Epithelial cell of proximal tubule (primary cell): ENCODE measurements around the gene LRATD1. TPM values are rescaled to one million over a fixed set of nuclear protein-coding genes. Genes with fewer than 3 reads are reported as not detected.
A peak's percentile ranks its signal among the peaks of the same experiment; 100 is the strongest.

Source experiments
- DNase-seq: peaks from one replicate; pipeline ENCODE4 v3.0.0-alpha.2; 2011; ENCODE audit warnings: low read depth
- H3K4me3 ChIP-seq: 2 replicates; pipeline ENCODE4 v1.5.1; 2011; ENCODE audit warnings: low read depth, mild to moderate bottlenecking, low read length
- total RNA-seq: library from RNA; depleted of rRNA; stranded (reverse); fragments of >200 nt; gene quantifications from 2 replicates; pipeline ENCODE4 v1.2.3, GENCODE V29; 2015
- TF ChIP-seq, protein P1 (sequence below): conservative IDR thresholded peaks from 2 replicates; pipeline ENCODE4 v1.5.1; 2012; ENCODE audit warnings: low read depth, mild to moderate bottlenecking, low read length

Gene LRATD1
- 14.1 and 14.2 TPM in 2 replicates for total RNA-seq

DNA sequence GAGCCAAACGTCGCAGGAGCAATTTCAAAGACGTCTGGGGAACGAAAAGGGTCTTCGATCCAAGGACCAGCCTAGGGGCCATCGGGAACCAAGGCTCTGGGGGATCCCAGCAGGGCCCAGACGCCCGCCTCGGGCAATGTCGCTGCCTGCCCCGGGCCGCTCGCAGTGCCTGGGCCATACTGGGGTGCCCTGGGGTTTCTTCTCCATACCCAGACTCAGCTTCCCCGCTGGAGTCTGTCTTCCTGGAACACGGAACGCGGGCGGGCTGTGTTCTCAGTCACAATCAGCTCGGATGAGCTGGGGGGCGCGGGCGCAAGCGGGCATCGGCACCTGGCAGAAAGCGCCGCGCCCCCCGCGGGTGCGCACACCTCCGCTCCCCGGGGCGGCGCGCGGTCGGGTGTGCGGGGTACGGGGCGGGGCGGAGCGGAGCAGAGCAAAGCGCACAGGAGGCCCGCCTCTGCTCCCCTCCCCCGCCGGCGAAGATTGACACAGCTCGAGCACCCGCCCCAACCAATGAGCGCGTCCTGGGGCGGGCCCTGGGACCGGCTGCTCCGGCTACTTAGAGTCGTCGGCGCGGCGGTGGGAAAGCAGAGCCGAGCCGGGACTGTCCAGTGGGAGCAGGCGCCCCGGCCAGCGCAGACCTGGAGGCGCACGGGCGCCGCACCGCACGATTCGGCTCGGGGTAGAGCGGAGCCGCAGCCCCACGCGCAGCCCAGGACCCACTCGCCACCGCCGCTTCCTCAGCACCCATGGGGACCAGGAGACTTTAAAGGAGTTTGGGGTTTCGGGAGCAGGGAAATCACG lies at the start of gene LRATD1:
LRATD1 (plus strand) TSS at position 585 of the 804 bp plus-strand sequence. CDS start 1,263 bp downstream, outside the sequence.
- DNase-seq: no peak
- TF ChIP-seq, protein P1, sequence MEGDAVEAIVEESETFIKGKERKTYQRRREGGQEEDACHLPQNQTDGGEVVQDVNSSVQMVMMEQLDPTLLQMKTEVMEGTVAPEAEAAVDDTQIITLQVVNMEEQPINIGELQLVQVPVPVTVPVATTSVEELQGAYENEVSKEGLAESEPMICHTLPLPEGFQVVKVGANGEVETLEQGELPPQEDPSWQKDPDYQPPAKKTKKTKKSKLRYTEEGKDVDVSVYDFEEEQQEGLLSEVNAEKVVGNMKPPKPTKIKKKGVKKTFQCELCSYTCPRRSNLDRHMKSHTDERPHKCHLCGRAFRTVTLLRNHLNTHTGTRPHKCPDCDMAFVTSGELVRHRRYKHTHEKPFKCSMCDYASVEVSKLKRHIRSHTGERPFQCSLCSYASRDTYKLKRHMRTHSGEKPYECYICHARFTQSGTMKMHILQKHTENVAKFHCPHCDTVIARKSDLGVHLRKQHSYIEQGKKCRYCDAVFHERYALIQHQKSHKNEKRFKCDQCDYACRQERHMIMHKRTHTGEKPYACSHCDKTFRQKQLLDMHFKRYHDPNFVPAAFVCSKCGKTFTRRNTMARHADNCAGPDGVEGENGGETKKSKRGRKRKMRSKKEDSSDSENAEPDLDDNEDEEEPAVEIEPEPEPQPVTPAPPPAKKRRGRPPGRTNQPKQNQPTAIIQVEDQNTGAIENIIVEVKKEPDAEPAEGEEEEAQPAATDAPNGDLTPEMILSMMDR: no peak
- H3K4me3 ChIP-seq: peak within 1 kb of the TSS; percentile 75

DNA sequence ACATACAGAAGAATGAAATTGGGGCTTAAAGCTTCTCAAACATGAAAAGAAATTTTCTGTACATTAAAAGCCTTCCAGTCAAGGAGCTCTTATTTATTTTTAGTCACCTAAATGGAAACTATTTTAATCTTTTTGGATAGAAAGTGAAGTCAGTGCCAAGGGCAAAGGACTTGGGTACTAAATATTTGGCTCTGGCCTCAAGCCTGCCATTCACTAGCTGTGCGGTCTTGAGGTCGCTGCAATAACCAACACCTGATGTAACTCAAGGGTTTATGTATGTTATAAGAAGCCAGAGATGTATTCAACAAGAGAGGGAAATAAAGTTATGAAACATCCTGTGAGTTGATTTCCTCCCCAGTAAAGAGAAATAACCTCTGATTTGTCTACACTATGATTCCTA lies 49.5 kb upstream of the LRATD1 start:
- TF ChIP-seq, protein P1: no peak
- H3K4me3 ChIP-seq: no peak overlapping the region
- DNase-seq: no peak

- TF ChIP-seq, protein P1: no peak
- H3K4me3 ChIP-seq: no peak overlapping the region
These were observed 48.7 kb upstream of the LRATD1 start for GRCh38 chr2:14583802-14584201.

GRCh38 chr2:14587119-14587518 lies 45.4 kb upstream of the LRATD1 start:
- H3K4me3 ChIP-seq: no peak overlapping the region
- TF ChIP-seq, protein P1: no peak
- no peak for DNase-seq

More at GRCh38 chr2:14583802-14584201, 48.7 kb upstream of the LRATD1 start:
- no peak for DNase-seq

DNA sequence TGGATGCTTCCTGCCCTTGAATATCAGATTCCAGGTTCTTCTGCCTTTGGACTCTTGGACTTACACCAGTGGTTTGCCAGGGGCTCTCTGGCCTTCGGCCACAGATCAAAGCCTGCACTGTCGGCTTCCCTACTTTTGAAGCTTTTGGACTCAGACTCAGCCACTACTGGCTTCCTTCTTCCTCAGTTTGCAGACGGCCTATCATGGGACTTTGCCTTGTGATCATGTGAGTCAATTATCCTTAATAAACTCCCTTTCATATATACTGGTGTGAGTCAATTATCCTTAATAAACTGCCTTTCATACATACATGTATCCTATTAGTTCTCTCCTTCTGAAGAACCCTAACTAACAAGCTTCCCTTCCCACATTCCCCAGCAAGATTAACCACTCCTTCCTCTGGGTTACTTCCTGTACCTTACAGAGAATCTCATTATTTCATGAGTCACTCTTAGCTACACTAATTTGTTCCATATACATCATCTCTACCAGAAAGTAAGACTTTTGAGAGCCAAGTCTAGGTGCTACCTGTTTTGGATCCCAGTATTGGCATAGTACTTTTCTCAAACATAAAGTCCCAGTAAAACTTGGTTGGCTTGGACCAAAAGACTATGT lies 31.3 kb upstream of the LRATD1 start:
- no peak for DNase-seq
- no peak overlapping the region for H3K4me3 ChIP-seq
- TF ChIP-seq, protein P1: no peak

GRCh38 chr2:14602309-14602708 lies 30.2 kb upstream of the LRATD1 start:
- H3K4me3 ChIP-seq: no peak overlapping the region
- no peak for DNase-seq
- TF ChIP-seq, protein P1: no peak
